ENCODE measurements around the gene PPP2R5A.

The PPP2R5A gene

GRCh38 chr1:212354464-212354863, 69.3 kb downstream of the PPP2R5A start:
- H3K4me3 ChIP-seq (ENCODE audit: low read depth, low read length, poor library complexity, severe bottlenecking), result no peak overlapping the region
- no peak for TF ChIP-seq EZH2 (IDR thresholded peaks at IDR 0.05; ENCODE audit: borderline replicate concordance, low read length)
- no peak for TF ChIP-seq CTCF (IDR thresholded peaks at IDR 0.05; ENCODE audit: low read length)
- no peaks in the 10 kb centered on the region for H3K9me3 ChIP-seq (ENCODE audit: low read length)
- 0 out of 2 replicates have a peak, but pooled peaks cover 5% of the 10 kb centered on the region for H3F3A ChIP-seq (ENCODE audit: insufficient read depth, low read length)
- H3K27ac ChIP-seq (ENCODE audit: low read depth, low read length, poor library complexity, severe bottlenecking), result no peak overlapping the region
- H3K9me2 ChIP-seq (ENCODE audit: low read depth, low read length), result no peaks in the 10 kb centered on the region
- no peaks in the 10 kb centered on the region for H3K27me3 ChIP-seq (ENCODE audit: insufficient read depth, low read length)
- H3K4me1 ChIP-seq (ENCODE audit: insufficient read depth, low read length, severe bottlenecking), result no peaks in the 10 kb centered on the region
- H2AFZ ChIP-seq (ENCODE audit: low read length), result no peak overlapping the region
- peaks cover 65% of the 10 kb centered on the region for H3K36me3 ChIP-seq (ENCODE audit: insufficient read depth, low read length)
- no peaks in the 10 kb centered on the region for H3K79me2 ChIP-seq (ENCODE audit: insufficient read depth, low read length)
- no peak overlapping the region for H3K4me2 ChIP-seq (ENCODE audit: low read length)
- H4K20me1 ChIP-seq (ENCODE audit: insufficient read depth, low read length), result no peaks in the 10 kb centered on the region
- no peak overlapping the region for H3K9ac ChIP-seq (ENCODE audit: low read length)

- H3K9ac ChIP-seq (ENCODE audit: low read length), result no peak overlapping the region
- no peaks in the 10 kb centered on the region for H3K4me1 ChIP-seq (ENCODE audit: insufficient read depth, low read length, severe bottlenecking)
- H3K79me2 ChIP-seq (ENCODE audit: insufficient read depth, low read length), result no peaks in the 10 kb centered on the region
- H3K4me2 ChIP-seq (ENCODE audit: low read length), result no peak overlapping the region
- no peak overlapping the region for H3K27ac ChIP-seq (ENCODE audit: low read depth, low read length, poor library complexity, severe bottlenecking)
- H2AFZ ChIP-seq (ENCODE audit: low read length), result no peak overlapping the region
- H3K9me2 ChIP-seq (ENCODE audit: low read depth, low read length), result no peaks in the 10 kb centered on the region
- H3K4me3 ChIP-seq (ENCODE audit: low read depth, low read length, poor library complexity, severe bottlenecking), result no peak overlapping the region
- 0 out of 2 replicates have a peak, but pooled peaks cover 8% of the 10 kb centered on the region for H3F3A ChIP-seq (ENCODE audit: insufficient read depth, low read length)
- no peak for TF ChIP-seq EZH2 (IDR thresholded peaks at IDR 0.05; ENCODE audit: borderline replicate concordance, low read length)
- TF ChIP-seq CTCF (IDR thresholded peaks at IDR 0.05; ENCODE audit: low read length), result no peak
- H3K27me3 ChIP-seq (ENCODE audit: insufficient read depth, low read length), result no peaks in the 10 kb centered on the region
- H3K9me3 ChIP-seq (ENCODE audit: low read length), result no peaks in the 10 kb centered on the region
- peaks cover 65% of the 10 kb centered on the region for H3K36me3 ChIP-seq (ENCODE audit: insufficient read depth, low read length)
- H4K20me1 ChIP-seq (ENCODE audit: insufficient read depth, low read length), result no peaks in the 10 kb centered on the region
Observed at GRCh38 chr1:212355230-212355969, 70.2 kb downstream of the PPP2R5A start.

GRCh38 chr1:212359794-212360479, 74.7 kb downstream of the PPP2R5A start:
- no peak overlapping the region for H3K4me3 ChIP-seq (ENCODE audit: low read depth, low read length, poor library complexity, severe bottlenecking)
- H4K20me1 ChIP-seq (ENCODE audit: insufficient read depth, low read length), result no peaks in the 10 kb centered on the region
- 0 out of 2 replicates have a peak, but pooled peaks cover 8% of the 10 kb centered on the region for H3F3A ChIP-seq (ENCODE audit: insufficient read depth, low read length)
- H3K4me2 ChIP-seq (ENCODE audit: low read length), result no peak overlapping the region
- TF ChIP-seq EZH2 (IDR thresholded peaks at IDR 0.05; ENCODE audit: borderline replicate concordance, low read length), result no peak
- no peak for TF ChIP-seq CTCF (IDR thresholded peaks at IDR 0.05; ENCODE audit: low read length)
- H3K9me3 ChIP-seq (ENCODE audit: low read length), result no peaks in the 10 kb centered on the region
- H3K27me3 ChIP-seq (ENCODE audit: insufficient read depth, low read length), result no peaks in the 10 kb centered on the region
- no peak overlapping the region for H2AFZ ChIP-seq (ENCODE audit: low read length)
- H3K79me2 ChIP-seq (ENCODE audit: insufficient read depth, low read length), result no peaks in the 10 kb centered on the region
- no peak overlapping the region for H3K9ac ChIP-seq (ENCODE audit: low read length)
- H3K36me3 ChIP-seq (ENCODE audit: insufficient read depth, low read length), result peaks cover 76% of the 10 kb centered on the region
- H3K4me1 ChIP-seq (ENCODE audit: insufficient read depth, low read length, severe bottlenecking), result no peaks in the 10 kb centered on the region
- H3K9me2 ChIP-seq (ENCODE audit: low read depth, low read length), result no peaks in the 10 kb centered on the region
- no peak overlapping the region for H3K27ac ChIP-seq (ENCODE audit: low read depth, low read length, poor library complexity, severe bottlenecking)
